SU-DHL-6 (cell line): ENCODE measurements around the gene ANKRD60.

Source experiments
- H2AFZ ChIP-seq: fragments of 200-600 bp; sonication (generic); 2 replicates; pipeline ENCODE4 v1.6.1; 2014; ENCODE audit warnings: low read depth, mild to moderate bottlenecking, moderate library complexity, mixed read lengths, antibody characterized with exemption, low read length; ENCODE audit not compliant: severe bottlenecking
- H3F3A ChIP-seq: fragments of 200-600 bp; shearing (Covaris generic); 2 replicates; pipeline ENCODE4 v1.6.0; 2016; ENCODE audit warnings: antibody characterized with exemption, mild to moderate bottlenecking; ENCODE audit not compliant: insufficient read depth
- H3K27ac ChIP-seq: fragments of 200-600 bp; sonication (generic); 2 replicates; pipeline ENCODE4 v1.5.1; 2016; ENCODE audit warnings: low read depth, mild to moderate bottlenecking, low read length, moderate library complexity, mixed read lengths
- H3K27me3 ChIP-seq: fragments of 200-600 bp; sonication (generic), shearing (Covaris generic); 2 replicates; pipeline ENCODE4 v1.6.0; 2014; ENCODE audit warnings: mild to moderate bottlenecking, low read length
- H3K36me3 ChIP-seq: fragments of 200-600 bp; sonication (generic); 2 replicates; pipeline ENCODE4 v1.6.1; 2014; ENCODE audit warnings: mild to moderate bottlenecking, low read length, mixed read lengths
- H3K4me2 ChIP-seq: fragments of 300-600, 200-600 bp; shearing (Covaris generic), sonication (generic); 2 replicates; pipeline ENCODE4 v1.6.0; 2014; ENCODE audit warnings: low read length, low read depth, mild to moderate bottlenecking; ENCODE audit not compliant: poor library complexity, severe bottlenecking
- H3K4me3 ChIP-seq: fragments of 200-600 bp; sonication (generic); 2 replicates; pipeline ENCODE4 v1.5.1; 2014; ENCODE audit warnings: antibody characterized with exemption, low read length, mild to moderate bottlenecking, mixed read lengths; ENCODE audit not compliant: insufficient read depth, poor library complexity, severe bottlenecking
- H3K79me2 ChIP-seq: fragments of 200-600 bp; sonication (generic); 2 replicates; pipeline ENCODE4 v1.6.1; 2014; ENCODE audit warnings: mild to moderate bottlenecking, low read length, moderate library complexity; ENCODE audit not compliant: insufficient read depth
- H3K9ac ChIP-seq: fragments of 200-600 bp; sonication (generic); 2 replicates; pipeline ENCODE4 v1.7.0; 2014; ENCODE audit warnings: mild to moderate bottlenecking, low read length
- H3K9me2 ChIP-seq: fragments of 200-600 bp; sonication (generic); replicated peaks from 2 replicates; pipeline ENCODE4 v1.6.1; 2014; ENCODE audit warnings: low read length; ENCODE audit not compliant: insufficient read depth
- H3K9me3 ChIP-seq: fragments of 200-600 bp; sonication (generic); 2 replicates; pipeline ENCODE4 v1.6.1; 2014; ENCODE audit warnings: low read length, mixed read lengths; ENCODE audit not compliant: insufficient read depth
- H4K20me1 ChIP-seq: fragments of 200-600 bp; sonication (generic); 2 replicates; pipeline ENCODE4 v1.6.1; 2014; ENCODE audit warnings: low read depth, mild to moderate bottlenecking, antibody characterized with exemption, low read length, moderate library complexity, mixed read lengths
- EZH2phosphoT487 ChIP-seq: fragments of 200-600 bp; sonication (generic), shearing (Covaris generic); conservative IDR thresholded peaks from 2 replicates; pipeline ENCODE4 v1.6.1; 2018; ENCODE audit warnings: mild to moderate bottlenecking, antibody characterized with exemption, low read length, moderate library complexity, mixed read lengths
- TF ChIP-seq, protein P1 (sequence below): fragments of 200-600 bp; sonication (generic); IDR thresholded peaks from one replicate; pipeline ENCODE4 v1.5.1; 2017; ENCODE audit warnings: antibody characterized with exemption, mild to moderate bottlenecking, low read length, moderate library complexity; ENCODE audit not compliant: insufficient read depth, poor library complexity, severe bottlenecking

The ANKRD60 gene

GRCh38 chr20:58196402-58197184 is 31.9 kb downstream of the ANKRD60 start:
- Histone ChIP-seq H3K4me3 (no peak overlapping the region), H3K9me3 (no peaks in the 10 kb centered on the region), H3K9me2 (no peaks in the 10 kb centered on the region), H3K9ac (no peak overlapping the region), H3K36me3 (no peaks in the 10 kb centered on the region), H2AFZ (no peak overlapping the region), H3K27ac (no peak overlapping the region), H3K4me2 (no peak overlapping the region), H3K27me3 (no peaks in the 10 kb centered on the region), H3K79me2 (no peaks in the 10 kb centered on the region), H4K20me1 (no peaks in the 10 kb centered on the region), H3F3A (no peaks in the 10 kb centered on the region)
- TF ChIP-seq, protein P1, sequence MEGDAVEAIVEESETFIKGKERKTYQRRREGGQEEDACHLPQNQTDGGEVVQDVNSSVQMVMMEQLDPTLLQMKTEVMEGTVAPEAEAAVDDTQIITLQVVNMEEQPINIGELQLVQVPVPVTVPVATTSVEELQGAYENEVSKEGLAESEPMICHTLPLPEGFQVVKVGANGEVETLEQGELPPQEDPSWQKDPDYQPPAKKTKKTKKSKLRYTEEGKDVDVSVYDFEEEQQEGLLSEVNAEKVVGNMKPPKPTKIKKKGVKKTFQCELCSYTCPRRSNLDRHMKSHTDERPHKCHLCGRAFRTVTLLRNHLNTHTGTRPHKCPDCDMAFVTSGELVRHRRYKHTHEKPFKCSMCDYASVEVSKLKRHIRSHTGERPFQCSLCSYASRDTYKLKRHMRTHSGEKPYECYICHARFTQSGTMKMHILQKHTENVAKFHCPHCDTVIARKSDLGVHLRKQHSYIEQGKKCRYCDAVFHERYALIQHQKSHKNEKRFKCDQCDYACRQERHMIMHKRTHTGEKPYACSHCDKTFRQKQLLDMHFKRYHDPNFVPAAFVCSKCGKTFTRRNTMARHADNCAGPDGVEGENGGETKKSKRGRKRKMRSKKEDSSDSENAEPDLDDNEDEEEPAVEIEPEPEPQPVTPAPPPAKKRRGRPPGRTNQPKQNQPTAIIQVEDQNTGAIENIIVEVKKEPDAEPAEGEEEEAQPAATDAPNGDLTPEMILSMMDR, result no peak
- no peak for TF ChIP-seq EZH2phosphoT487

- TF ChIP-seq EZH2phosphoT487, result no peak
- TF ChIP-seq, protein P1, result no peak
Observed at GRCh38 chr20:58195047-58195446, 33.4 kb downstream of the ANKRD60 start.

DNA sequence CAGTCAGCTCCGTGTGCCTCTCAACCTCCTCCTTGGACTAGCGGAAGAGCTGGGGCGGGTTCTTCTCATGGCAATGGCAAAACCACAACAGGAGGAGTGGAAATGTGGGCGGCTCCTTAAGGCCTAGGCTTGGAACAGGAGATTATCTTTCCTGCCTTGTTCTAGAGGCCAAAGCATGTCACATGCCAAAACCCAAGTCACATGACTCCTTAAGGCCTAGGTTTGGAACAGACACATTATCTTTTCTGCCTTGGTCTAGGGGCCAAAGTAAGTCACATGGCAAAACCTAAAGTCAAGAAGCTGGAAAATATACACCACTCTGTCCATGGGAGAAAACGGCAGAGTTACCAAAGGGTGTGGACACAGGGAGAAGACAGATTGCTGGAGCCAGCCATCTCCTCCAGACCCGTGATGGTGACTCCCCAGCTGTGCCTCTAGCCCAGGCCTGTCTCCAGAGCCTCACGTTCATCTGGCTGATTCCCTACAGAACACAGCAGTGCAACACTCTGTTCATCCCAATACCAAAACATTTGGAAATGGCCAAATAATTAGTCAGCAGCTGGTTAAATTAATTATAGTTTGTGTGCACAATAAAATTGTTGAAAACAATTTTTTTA is 34.2 kb downstream of the ANKRD60 start:
- Histone ChIP-seq H3K9me2 (no peaks in the 10 kb centered on the region), H3K9ac (no peak overlapping the region), H2AFZ (no peak overlapping the region), H3F3A (no peaks in the 10 kb centered on the region), H3K27ac (no peak overlapping the region), H3K4me2 (no peak overlapping the region), H3K36me3 (no peaks in the 10 kb centered on the region), H4K20me1 (no peaks in the 10 kb centered on the region), H3K79me2 (no peaks in the 10 kb centered on the region), H3K27me3 (no peaks in the 10 kb centered on the region), H3K9me3 (no peaks in the 10 kb centered on the region), H3K4me3 (no peak overlapping the region)
- no peak for TF ChIP-seq EZH2phosphoT487
- TF ChIP-seq, protein P1, result no peak

More at GRCh38 chr20:58195047-58195446, 33.4 kb downstream of the ANKRD60 start:
- Histone ChIP-seq H4K20me1 (no peaks in the 10 kb centered on the region), H3K9me3 (no peaks in the 10 kb centered on the region), H3K79me2 (no peaks in the 10 kb centered on the region), H3K27ac (no peak overlapping the region), H3K9ac (no peak overlapping the region), H2AFZ (no peak overlapping the region), H3K4me3 (no peak overlapping the region), H3F3A (no peaks in the 10 kb centered on the region), H3K36me3 (no peaks in the 10 kb centered on the region), H3K27me3 (no peaks in the 10 kb centered on the region), H3K4me2 (no peak overlapping the region), H3K9me2 (no peaks in the 10 kb centered on the region)
